ENCODE data around the gene HNRNPAB. TPM values are rescaled to one million over a fixed set of nuclear protein-coding genes. Genes with fewer than 3 reads are reported as not detected.
"Not testable (repeated sequence)": the region's sequence is repeated elsewhere in the genome, so short reads cannot be mapped to it uniquely, and the experiment has no call there.

HNRNPAB gene
- total RNA-seq, 4 donors from 2014 or later = 57.0 to 113 (median 83.1) TPM

GRCh38 chr5:178196281-178196812 is 8.0 kb upstream of the HNRNPAB start:
- Histone ChIP-seq H3K4me1 (peaks cover 22% of the 10 kb centered on the region), H3K9me3 (no peaks in the 10 kb centered on the region), H3K36me3 (no peaks in the 10 kb centered on the region), H3K27me3 (no peaks in the 10 kb centered on the region), H3K27ac (no peak overlapping the region), H3K4me3 (no peak overlapping the region)
- no peak for TF ChIP-seq POLR2AphosphoS5 (IDR thresholded peaks at IDR 0.05)
- no peak for TF ChIP-seq CTCF (IDR thresholded peaks at IDR 0.05)
- TF ChIP-seq POLR2A (IDR thresholded peaks at IDR 0.05) = no peak
- no peak for TF ChIP-seq EP300 (IDR thresholded peaks at IDR 0.05)
- WGBS = 63% methylated on average over 7 of the region's 7 CpGs
- peak; percentile 40 for DNase-seq (ENCODE audit: low spot score in 2 of 2)

- Histone ChIP-seq H3K9me3 (no peaks in the 10 kb centered on the region), H3K4me1 (peaks cover 27% of the 10 kb centered on the region), H3K27ac (no peak overlapping the region), H3K36me3 (no peaks in the 10 kb centered on the region), H3K27me3 (no peaks in the 10 kb centered on the region), H3K4me3 (no peak overlapping the region)
- whole genome bisulfite sequencing = 88% methylated on average over 8 of the region's 8 CpGs
- TF ChIP-seq CTCF (IDR thresholded peaks at IDR 0.05) (no peak), EP300 (IDR thresholded peaks at IDR 0.05) (no peak), POLR2A (IDR thresholded peaks at IDR 0.05) (no peak), POLR2AphosphoS5 (IDR thresholded peaks at IDR 0.05) (no peak)
- DNase-seq (ENCODE audit: low spot score in 2 of 2) = peak; percentile 23 to 40
These were observed 7.3 kb upstream of the HNRNPAB start for GRCh38 chr5:178196986-178197385.

- 89% methylated on average over 10 of the region's 11 CpGs for WGBS
- not testable (repeated sequence) for H3K27me3 ChIP-seq, H3K4me3 ChIP-seq, H3K9me3 ChIP-seq, H3K36me3 ChIP-seq, H3K27ac ChIP-seq
- DNase-seq (ENCODE audit: low spot score in 2 of 2) = peak; percentile 38 to 44
- H3K4me1 ChIP-seq = peaks cover 28% of the 10 kb centered on the region
These were observed 6.2 kb upstream of the HNRNPAB start for GRCh38 chr5:178198151-178198550.

- TF ChIP-seq EP300 (IDR thresholded peaks at IDR 0.05) = no peak
- TF ChIP-seq CTCF (IDR thresholded peaks at IDR 0.05) = no peak
- no peak for TF ChIP-seq POLR2A (IDR thresholded peaks at IDR 0.05)
- no peak for TF ChIP-seq POLR2AphosphoS5 (IDR thresholded peaks at IDR 0.05)
- Histone ChIP-seq H3K9me3 (no peaks in the 10 kb centered on the region), H3K27me3 (no peaks in the 10 kb centered on the region), H3K4me3 (no peak overlapping the region), H3K27ac (no peak overlapping the region), H3K4me1 (peaks cover 30% of the 10 kb centered on the region), H3K36me3 (no peaks in the 10 kb centered on the region)
- peak; percentile 47 to 74 for DNase-seq (ENCODE audit: low spot score in 2 of 2)
- 81% methylated on average over 11 of the region's 11 CpGs for WGBS
These were observed 5.6 kb upstream of the HNRNPAB start for GRCh38 chr5:178198706-178199105.

GRCh38 chr5:178199581-178200434 is 4.5 kb upstream of the HNRNPAB start:
- Histone ChIP-seq H3K9me3 (no peaks in the 10 kb centered on the region), H3K27ac (no peak overlapping the region), H3K27me3 (no peaks in the 10 kb centered on the region), H3K4me1 (peaks cover 27% of the 10 kb centered on the region), H3K36me3 (no peaks in the 10 kb centered on the region), H3K4me3 (no peak overlapping the region)
- WGBS = 54% methylated on average over 12 of the region's 12 CpGs
- DNase-seq (ENCODE audit: low spot score in 2 of 2) = peak; percentile 36 to 49
- TF ChIP-seq EP300 (IDR thresholded peaks at IDR 0.05) = no peak
- TF ChIP-seq POLR2A (IDR thresholded peaks at IDR 0.05) = no peak
- TF ChIP-seq CTCF (IDR thresholded peaks at IDR 0.05) = no peak
- TF ChIP-seq POLR2AphosphoS5 (IDR thresholded peaks at IDR 0.05) = no peak
